Gastrocnemius medialis (tissue), 4 donors: ENCODE measurements around the gene MMS22L. TPM values are rescaled to one million over a fixed set of nuclear protein-coding genes. Genes with fewer than 3 reads are reported as not detected.

Experiments used
- ATAC-seq, 2 donors: fragments of 150-250 bp; one replicate each; pipeline ENCODE4 v1.9.1; 2016
- DNase-seq, 2 donors: peaks; one replicate each; pipeline ENCODE4 v3.0.0-alpha.2; 2019
- H3K27ac ChIP-seq, 4 donors: fragments of 200-600 bp; sonication (generic); 1 replicate in 1 of 4; 2 replicates in 3 of 4; pipeline ENCODE4 v1.5.1; 2016 to 2018; ENCODE audit warnings: mild to moderate bottlenecking in 2 of 4, moderate library complexity in 1 of 4
- H3K27me3 ChIP-seq, 3 donors: fragments of 200-600 bp; sonication (generic) in 2 of 3; 1 replicate in 1 of 3; 2 replicates in 2 of 3; pipeline versions ENCODE4 v1.5.1 to v1.6.0; 2016 to 2019; ENCODE audit warnings: mild to moderate bottlenecking in 1 of 3, moderate library complexity in 1 of 3
- H3K36me3 ChIP-seq, 2 donors: fragments of 200-600 bp; sonication (generic) in 1 of 2; one replicate each; pipeline ENCODE4 v1.5.1; 2017 to 2018
- H3K4me1 ChIP-seq, 2 donors: fragments of 200-600 bp; sonication (generic) in 1 of 2; one replicate each; pipeline ENCODE4 v1.5.1; 2016 to 2017; ENCODE audit warnings: mild to moderate bottlenecking in 2 of 2
- H3K4me3 ChIP-seq, 4 donors: fragments of 200-600 bp; sonication (generic) in 3 of 4; 1 replicate in 1 of 4; 2 replicates in 3 of 4; pipeline ENCODE4 v1.5.1; 2016 to 2019; ENCODE audit warnings: mild to moderate bottlenecking in 2 of 4
- H3K9me3 ChIP-seq, 3 donors: fragments of 200-600 bp; sonication (generic) in 2 of 3; 1 replicate in 1 of 3; 2 replicates in 2 of 3; pipeline ENCODE4 v1.5.1; 2016 to 2019
- POLR2A ChIP-seq, 2 donors: fragments of 450-650 bp; IDR thresholded peaks; one replicate each; pipeline ENCODE4 v1.6.1; 2017; ENCODE audit warnings: antibody characterized with exemption in 2 of 2, mild to moderate bottlenecking in 2 of 2, moderate library complexity in 2 of 2
- in situ Hi-C, 4 donors: fragments of 200-750 bp; cut with MboI; loops; one replicate each; pipeline versions ENCODE4 v1.15.0 to v1.8.0; 2017; ENCODE audit warnings: low sequenced_read_pairs in 4 of 4
- intact Hi-C: fragments of 100-400 bp; cut with DNase I; formaldehyde crosslinking; loops from one replicate; pipeline ENCODE4 v1.15.1; 2023; ENCODE audit warnings: low total_unique reads
- total RNA-seq, 4 donors: library from RNA; depleted of rRNA; stranded (reverse); fragments of >200 nt; gene quantifications; one replicate each; pipeline versions ENCODE4 v1.1.0 to v1.2.3, GENCODE V29; 2016
- TF ChIP-seq, protein P1 (sequence below), 5 experiments: fragments of 450-650 bp in 3 of 5; fragments of 200-600 bp in 2 of 5; sonication (generic) in 2 of 5; IDR thresholded peaks in 4 of 5; conservative IDR thresholded peaks in 1 of 5; 1 replicate in 4 of 5; 2 replicates in 1 of 5; pipeline ENCODE4 v1.5.1; 2016 to 2019; ENCODE audit warnings: antibody characterized with exemption in 5 of 5, mild to moderate bottlenecking in 3 of 5, moderate library complexity in 3 of 5

Gene MMS22L
- total RNA-seq, 4 donors from 2014 or later, result 0.22 to 2.7 (median 2.3) TPM

DNA sequence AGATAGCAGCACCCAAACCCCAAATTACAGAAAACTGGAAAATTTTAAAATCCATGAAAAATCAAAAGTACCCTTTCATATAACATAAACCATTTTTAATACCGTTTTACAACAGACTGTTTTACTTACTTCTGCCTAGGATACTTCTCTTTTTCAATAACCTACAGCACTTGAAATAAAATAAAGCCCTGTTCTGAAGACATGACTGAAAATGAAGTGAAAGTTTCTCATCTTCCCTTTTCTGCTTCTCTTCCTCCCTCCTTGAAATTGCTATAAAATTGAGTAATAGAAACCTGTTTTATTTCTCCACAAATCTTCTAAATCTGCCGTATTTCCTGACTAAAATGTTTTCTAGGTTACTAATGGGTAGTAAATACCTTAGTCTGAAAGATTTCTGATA, 20.3 kb downstream of the MMS22L start:
- DNase-seq, result no peak
- Histone ChIP-seq H3K4me1 (no peaks in the 10 kb centered on the region), H3K27ac (no peak overlapping the region), H3K27me3 (no peaks in the 10 kb centered on the region), H3K36me3 (peaks cover 0 to 7% of the 10 kb centered on the region in 2 donors), H3K4me3 (no peak overlapping the region), H3K9me3 (no peaks in the 10 kb centered on the region)
- intact Hi-C loops, result no loop called here
- ATAC-seq, result no peak
- in situ Hi-C loops, result no loop called here
- TF ChIP-seq, protein P1, sequence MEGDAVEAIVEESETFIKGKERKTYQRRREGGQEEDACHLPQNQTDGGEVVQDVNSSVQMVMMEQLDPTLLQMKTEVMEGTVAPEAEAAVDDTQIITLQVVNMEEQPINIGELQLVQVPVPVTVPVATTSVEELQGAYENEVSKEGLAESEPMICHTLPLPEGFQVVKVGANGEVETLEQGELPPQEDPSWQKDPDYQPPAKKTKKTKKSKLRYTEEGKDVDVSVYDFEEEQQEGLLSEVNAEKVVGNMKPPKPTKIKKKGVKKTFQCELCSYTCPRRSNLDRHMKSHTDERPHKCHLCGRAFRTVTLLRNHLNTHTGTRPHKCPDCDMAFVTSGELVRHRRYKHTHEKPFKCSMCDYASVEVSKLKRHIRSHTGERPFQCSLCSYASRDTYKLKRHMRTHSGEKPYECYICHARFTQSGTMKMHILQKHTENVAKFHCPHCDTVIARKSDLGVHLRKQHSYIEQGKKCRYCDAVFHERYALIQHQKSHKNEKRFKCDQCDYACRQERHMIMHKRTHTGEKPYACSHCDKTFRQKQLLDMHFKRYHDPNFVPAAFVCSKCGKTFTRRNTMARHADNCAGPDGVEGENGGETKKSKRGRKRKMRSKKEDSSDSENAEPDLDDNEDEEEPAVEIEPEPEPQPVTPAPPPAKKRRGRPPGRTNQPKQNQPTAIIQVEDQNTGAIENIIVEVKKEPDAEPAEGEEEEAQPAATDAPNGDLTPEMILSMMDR (IDR thresholded peaks at IDR 0.05 in 4 of 5, conservative IDR thresholded peaks at IDR 0.05 in 1 of 5), result no peak
- TF ChIP-seq POLR2A (IDR thresholded peaks at IDR 0.05), result no peak

DNA sequence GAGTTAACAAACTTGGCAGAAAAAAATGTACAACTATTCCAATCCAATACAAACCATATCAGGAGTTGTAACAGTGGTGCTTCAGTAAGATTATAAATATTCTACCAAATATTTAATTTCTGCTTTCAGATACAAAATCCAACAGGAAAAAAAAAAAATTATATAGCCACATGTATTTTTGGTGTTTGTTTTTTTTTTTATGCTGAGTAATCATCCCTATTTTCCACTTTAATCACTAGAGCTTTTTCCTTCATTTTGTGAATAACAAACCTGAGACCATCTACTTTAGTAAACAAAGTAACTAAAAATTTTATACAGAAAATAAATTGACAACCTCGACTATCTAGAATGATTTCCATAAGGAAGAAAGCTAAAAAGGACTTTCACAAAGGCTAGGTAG, 36.2 kb downstream of the MMS22L start:
- no peaks in the 10 kb centered on the region for H3K9me3 ChIP-seq
- H3K4me1 ChIP-seq, result no peaks in the 10 kb centered on the region
- intact Hi-C loops (no loop called here), in situ Hi-C loops (no loop called here)
- peaks cover 0 to 4% of the 10 kb centered on the region in 2 donors for H3K36me3 ChIP-seq
- no peak overlapping the region for H3K27ac ChIP-seq
- ATAC-seq (no peak), DNase-seq (no peak)
- TF ChIP-seq, protein P1 (IDR thresholded peaks at IDR 0.05 in 4 of 5, conservative IDR thresholded peaks at IDR 0.05 in 1 of 5), result no peak
- no peak for TF ChIP-seq POLR2A (IDR thresholded peaks at IDR 0.05)
- no peaks in the 10 kb centered on the region for H3K27me3 ChIP-seq
- H3K4me3 ChIP-seq, result no peak overlapping the region

DNA sequence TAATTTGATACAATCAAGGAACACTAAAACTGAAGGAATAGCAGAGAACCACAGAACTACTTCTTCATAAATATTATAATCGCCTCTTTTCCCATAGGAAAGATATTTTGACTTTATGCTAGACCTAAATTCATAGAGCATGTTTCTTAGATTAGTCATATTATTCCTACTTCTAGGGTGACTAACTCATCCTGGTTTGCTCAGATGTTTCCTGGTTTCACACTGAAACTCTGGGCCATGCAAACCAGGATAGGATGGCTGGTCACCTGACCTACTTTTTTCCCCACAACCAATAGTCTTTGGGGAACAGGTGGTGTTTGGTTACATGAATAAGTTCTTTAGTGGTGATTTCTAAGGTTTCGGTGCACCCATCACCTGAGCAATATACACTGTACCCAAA, 42.8 kb downstream of the MMS22L start:
- TF ChIP-seq, protein P1 (IDR thresholded peaks at IDR 0.05 in 4 of 5, conservative IDR thresholded peaks at IDR 0.05 in 1 of 5), result no peak
- TF ChIP-seq POLR2A (IDR thresholded peaks at IDR 0.05), result no peak
- H3K27me3 ChIP-seq, result no peaks in the 10 kb centered on the region
- in situ Hi-C loops, result no loop called here
- ATAC-seq (no peak), DNase-seq (no peak)
- H3K4me1 ChIP-seq, result no peaks in the 10 kb centered on the region
- H3K36me3 ChIP-seq, result peaks cover 0 to 4% of the 10 kb centered on the region in 2 donors
- H3K9me3 ChIP-seq, result no peaks in the 10 kb centered on the region
- H3K4me3 ChIP-seq, result no peak overlapping the region
- intact Hi-C loops, result no loop called here
- H3K27ac ChIP-seq, result no peak overlapping the region

DNA sequence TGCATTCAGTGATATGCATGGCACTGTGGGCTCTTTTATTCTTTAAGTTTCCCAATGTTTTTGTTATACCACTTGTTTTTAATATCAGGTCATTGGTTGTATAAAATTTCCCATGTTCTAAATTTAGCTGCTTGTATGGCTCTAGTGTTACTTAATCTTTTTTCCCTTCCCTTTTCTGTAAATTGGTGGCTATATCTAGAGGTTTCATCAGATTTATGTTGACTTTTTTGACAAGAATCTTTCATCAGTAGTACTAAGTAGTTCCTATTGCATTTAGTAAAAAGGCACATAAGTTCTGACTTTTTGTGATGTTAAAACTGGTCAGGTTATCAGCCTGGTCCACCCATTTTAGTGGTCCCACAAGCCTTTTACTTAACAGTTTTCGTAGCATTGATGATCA, 51.1 kb downstream of the MMS22L start:
- ATAC-seq (no peak), DNase-seq (no peak)
- intact Hi-C loops (no loop called here), in situ Hi-C loops (no loop called here)
- H3K4me1 ChIP-seq, result no peaks in the 10 kb centered on the region
- H3K36me3 ChIP-seq, result no peaks in the 10 kb centered on the region
- TF ChIP-seq POLR2A (IDR thresholded peaks at IDR 0.05), result no peak
- TF ChIP-seq, protein P1 (IDR thresholded peaks at IDR 0.05 in 4 of 5, conservative IDR thresholded peaks at IDR 0.05 in 1 of 5), result no peak
- no peak overlapping the region for H3K4me3 ChIP-seq
- H3K27me3 ChIP-seq, result no peaks in the 10 kb centered on the region
- no peaks in the 10 kb centered on the region for H3K9me3 ChIP-seq
- no peak overlapping the region for H3K27ac ChIP-seq

- DNase-seq, result no peak
- no peaks in the 10 kb centered on the region for H3K36me3 ChIP-seq
- no peak for ATAC-seq
- no peaks in the 10 kb centered on the region for H3K9me3 ChIP-seq
- no peak overlapping the region for H3K27ac ChIP-seq
- H3K4me3 ChIP-seq, result no peak overlapping the region
- intact Hi-C loops (no loop called here), in situ Hi-C loops (no loop called here)
- H3K27me3 ChIP-seq, result no peaks in the 10 kb centered on the region
- TF ChIP-seq, protein P1 (IDR thresholded peaks at IDR 0.05 in 4 of 5, conservative IDR thresholded peaks at IDR 0.05 in 1 of 5), result no peak
- TF ChIP-seq POLR2A (IDR thresholded peaks at IDR 0.05), result no peak
- H3K4me1 ChIP-seq, result no peaks in the 10 kb centered on the region
Measured at GRCh38 chr6:97222903-97223302, 60.1 kb downstream of the MMS22L start.
